T-helper 2 cell treated with Interferon-gamma antibody and Interleukin-4, amounts not matched to agents 100 ng/mL and 5 ng/mL, for 36 hours (primary cell): ENCODE measurements around the gene SLC36A3. TPM values are rescaled to one million over a fixed set of nuclear protein-coding genes. Genes with fewer than 3 reads are reported as not detected.
"Not testable (repeated sequence)": the region's sequence is repeated elsewhere in the genome, so short reads cannot be mapped to it uniquely, and the experiment has no call there.

Experiments
- intact Hi-C: fragments of 100-400 bp; cut with micrococcal nuclease; formaldehyde crosslinking; loops from one replicate; pipeline ENCODE4 v1.15.1; 2023
- total RNA-seq: library from RNA; stranded (reverse); gene quantifications from 2 replicates; pipeline ENCODE4 v1.2.3, GENCODE V29; 2022

The SLC36A3 gene
- total RNA-seq, 1 donor from 2014 or later: not detected

GRCh38 chr5:151309266-151309665 is 5.7 kb upstream of the SLC36A3 start:
- intact Hi-C loops: not testable (repeated sequence)

GRCh38 chr5:151298063-151298855 is 5.3 kb downstream of the SLC36A3 start:
- intact Hi-C loops: no loop called here

GRCh38 chr5:151296974-151297373 is 6.6 kb downstream of the SLC36A3 start:
- intact Hi-C loops: no loop called here

- intact Hi-C loops: no loop called here
These were observed 7.1 kb downstream of the SLC36A3 start for GRCh38 chr5:151296478-151296830.

GRCh38 chr5:151295791-151296477 is 7.6 kb downstream of the SLC36A3 start:
- intact Hi-C loops: no loop called here

GRCh38 chr5:151295138-151295537 is 8.4 kb downstream of the SLC36A3 start:
- intact Hi-C loops: no loop called here

- intact Hi-C loops: no loop called here
These were observed 9.9 kb downstream of the SLC36A3 start for GRCh38 chr5:151293624-151294023.

- intact Hi-C loops: no loop called here
These were observed 15.4 kb downstream of the SLC36A3 start for GRCh38 chr5:151288180-151288579.

GRCh38 chr5:151286246-151286645 is 17.3 kb downstream of the SLC36A3 start:
- intact Hi-C loops: no loop called here

- intact Hi-C loops: no loop called here
These were observed 17.9 kb downstream of the SLC36A3 start for GRCh38 chr5:151285683-151286082.

- intact Hi-C loops: no loop called here
These were observed 19.1 kb downstream of the SLC36A3 start for GRCh38 chr5:151284392-151284967.

- intact Hi-C loops: no loop called here
These were observed 20.3 kb downstream of the SLC36A3 start for GRCh38 chr5:151283120-151283825.

GRCh38 chr5:151281001-151281639 is 22.4 kb downstream of the SLC36A3 start:
- intact Hi-C loops: no loop called here

GRCh38 chr5:151280443-151280842 is 23.1 kb downstream of the SLC36A3 start:
- intact Hi-C loops: no loop called here

- intact Hi-C loops: no loop called here
These were observed 24.7 kb downstream of the SLC36A3 start for GRCh38 chr5:151278845-151279244.

GRCh38 chr5:151275803-151276202 is 27.8 kb downstream of the SLC36A3 start:
- intact Hi-C loops: no loop called here

- intact Hi-C loops: no loop called here
These were observed 28.9 kb downstream of the SLC36A3 start for GRCh38 chr5:151274666-151275065.

- intact Hi-C loops: no loop called here
These were observed 32.2 kb downstream of the SLC36A3 start for GRCh38 chr5:151271336-151271735.

- intact Hi-C loops: no loop called here
These were observed 33.0 kb downstream of the SLC36A3 start for GRCh38 chr5:151270599-151270998.

GRCh38 chr5:151267491-151268260 is 35.9 kb downstream of the SLC36A3 start:
- intact Hi-C loops: no loop called here

- intact Hi-C loops: no loop called here
These were observed 39.5 kb downstream of the SLC36A3 start for GRCh38 chr5:151264113-151264512.
